Measurements from ENCODE around the gene C10orf53. TPM values are rescaled to one million over a fixed set of nuclear protein-coding genes. Genes with fewer than 3 reads are reported as not detected.

Gene C10orf53
- total and polyA plus RNA-seq, 2 experiments from 2014 or later: not detected

DNA sequence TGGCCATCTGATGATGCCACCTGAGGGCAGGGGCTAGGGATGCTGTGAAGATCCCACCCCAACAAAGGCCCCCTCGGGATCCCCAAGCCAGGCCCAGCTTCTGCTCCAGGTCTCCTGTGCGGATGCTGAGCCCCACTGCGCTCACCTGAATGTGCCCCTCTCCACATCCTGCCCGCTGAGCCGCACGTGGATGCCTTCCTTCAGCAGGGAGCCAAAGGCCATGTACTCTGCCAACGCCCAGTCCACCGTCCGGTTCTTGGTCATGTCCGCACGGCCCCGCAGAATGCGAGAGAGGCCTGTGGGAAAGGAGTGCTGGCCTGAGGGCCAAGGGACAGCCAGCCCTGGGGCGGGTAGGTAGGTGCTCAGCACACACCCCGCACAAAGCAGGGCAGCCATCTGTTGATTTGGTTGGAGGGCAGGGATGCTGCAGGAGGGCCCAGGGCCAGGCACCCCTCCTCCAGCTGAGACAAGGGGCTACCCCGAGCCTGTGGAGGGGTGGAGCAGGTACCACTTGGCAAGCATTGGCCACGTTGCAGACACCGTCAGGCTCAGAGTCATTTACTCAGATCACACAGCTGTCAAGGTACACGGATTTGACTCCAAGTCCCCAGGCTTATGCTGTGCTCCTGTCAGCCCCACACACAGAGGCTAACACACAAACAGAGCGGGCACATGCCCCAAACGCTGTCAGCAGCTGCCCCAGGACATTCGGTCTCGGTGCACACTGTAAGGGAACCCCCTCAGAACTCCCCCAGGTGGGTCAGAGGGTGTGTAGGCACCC lies 63.4 kb downstream of the C10orf53 start:
- Histone ChIP-seq H4K20me1 (ENCODE audit: insufficient read depth) (no peaks in the 10 kb centered on the region), H3K4me2 (ENCODE audit: unreplicated experiment) (no peak overlapping the region), H3K9me3 (ENCODE audit: low read depth) (no peaks in the 10 kb centered on the region), H2AFZ (no peak overlapping the region), H3K36me3 (ENCODE audit: low read depth) (no peaks in the 10 kb centered on the region), H3K4me3 (no peak overlapping the region), H3K27ac (no peak overlapping the region), H3K9ac (no peak overlapping the region), H3K27me3 (replicated peaks; ENCODE audit: insufficient read depth) (0 out of 2 replicates have a peak, but pooled peaks cover 7% of the 10 kb centered on the region), H3F3A (ENCODE audit: insufficient read depth) (no peaks in the 10 kb centered on the region), H3K79me2 (ENCODE audit: insufficient read depth) (no peaks in the 10 kb centered on the region), H3K9me2 (ENCODE audit: insufficient read depth) (no peaks in the 10 kb centered on the region), H3K4me1 (ENCODE audit: insufficient read depth) (no peaks in the 10 kb centered on the region)
- WGBS, 2 experiments (ENCODE audit: low coverage in 1 of 2, low lambda C conversion rate in 2 of 2, missing lambda C conversion rate in 2 of 2): 77 to 78% methylated on average over 19 to 21 of the region's 23 CpGs
- no peak for DNase-seq
- TF ChIP-seq EZH2phosphoT487 (IDR thresholded peaks at IDR 0.05; ENCODE audit: insufficient read depth, low read depth): no peak
- no peak for TF ChIP-seq EZH2 (IDR thresholded peaks at IDR 0.05; ENCODE audit: insufficient read depth, poor library complexity, severe bottlenecking)
- in situ Hi-C loops (cut with MboI): no loop called here

GRCh38 chr10:49743464-49744075 lies 64.1 kb downstream of the C10orf53 start:
- H3K9ac ChIP-seq: no peak overlapping the region
- H4K20me1 ChIP-seq (ENCODE audit: insufficient read depth): no peaks in the 10 kb centered on the region
- H3K9me3 ChIP-seq (ENCODE audit: low read depth): no peaks in the 10 kb centered on the region
- no peak overlapping the region for H3K4me3 ChIP-seq
- 0 out of 2 replicates have a peak, but pooled peaks cover 11% of the 10 kb centered on the region for H3K27me3 ChIP-seq (replicated peaks; ENCODE audit: insufficient read depth)
- no peak overlapping the region for H3K27ac ChIP-seq
- in situ Hi-C loops (cut with MboI): no loop called here
- H3K79me2 ChIP-seq (ENCODE audit: insufficient read depth): no peaks in the 10 kb centered on the region
- H2AFZ ChIP-seq: no peak overlapping the region
- 63 to 64% methylated on average over 18 to 19 of the region's 19 CpGs for WGBS, 2 experiments (ENCODE audit: low coverage in 1 of 2, low lambda C conversion rate in 2 of 2, missing lambda C conversion rate in 2 of 2)
- H3K4me1 ChIP-seq (ENCODE audit: insufficient read depth): no peaks in the 10 kb centered on the region
- no peaks in the 10 kb centered on the region for H3F3A ChIP-seq (ENCODE audit: insufficient read depth)
- H3K9me2 ChIP-seq (ENCODE audit: insufficient read depth): no peaks in the 10 kb centered on the region
- H3K4me2 ChIP-seq (ENCODE audit: unreplicated experiment): no peak overlapping the region
- no peak for DNase-seq
- TF ChIP-seq EZH2 (IDR thresholded peaks at IDR 0.05; ENCODE audit: insufficient read depth, poor library complexity, severe bottlenecking) (no peak), EZH2phosphoT487 (IDR thresholded peaks at IDR 0.05; ENCODE audit: insufficient read depth, low read depth) (no peak)
- no peaks in the 10 kb centered on the region for H3K36me3 ChIP-seq (ENCODE audit: low read depth)

GRCh38 chr10:49744091-49744685 lies 64.7 kb downstream of the C10orf53 start:
- WGBS, 2 experiments (ENCODE audit: low coverage in 1 of 2, low lambda C conversion rate in 2 of 2, missing lambda C conversion rate in 2 of 2): 18 to 54% methylated on average over 4 to 6 of the region's 6 CpGs
- H3K9ac ChIP-seq: no peak overlapping the region
- no peak overlapping the region for H2AFZ ChIP-seq
- no peak overlapping the region for H3K4me3 ChIP-seq
- no peaks in the 10 kb centered on the region for H3K9me2 ChIP-seq (ENCODE audit: insufficient read depth)
- no peaks in the 10 kb centered on the region for H3K36me3 ChIP-seq (ENCODE audit: low read depth)
- H3K27me3 ChIP-seq (replicated peaks; ENCODE audit: insufficient read depth): peaks cover 11% of the 10 kb centered on the region; the same call in 1 of the 2 replicates
- H3K27ac ChIP-seq: no peak overlapping the region
- no peaks in the 10 kb centered on the region for H3K79me2 ChIP-seq (ENCODE audit: insufficient read depth)
- no peaks in the 10 kb centered on the region for H3F3A ChIP-seq (ENCODE audit: insufficient read depth)
- no peaks in the 10 kb centered on the region for H3K9me3 ChIP-seq (ENCODE audit: low read depth)
- no peaks in the 10 kb centered on the region for H4K20me1 ChIP-seq (ENCODE audit: insufficient read depth)
- H3K4me2 ChIP-seq (ENCODE audit: unreplicated experiment): no peak overlapping the region
- TF ChIP-seq EZH2 (IDR thresholded peaks at IDR 0.05; ENCODE audit: insufficient read depth, poor library complexity, severe bottlenecking) (no peak), EZH2phosphoT487 (IDR thresholded peaks at IDR 0.05; ENCODE audit: insufficient read depth, low read depth) (no peak)
- in situ Hi-C loops (cut with MboI): no loop called here
- no peak for DNase-seq
- no peaks in the 10 kb centered on the region for H3K4me1 ChIP-seq (ENCODE audit: insufficient read depth)

GRCh38 chr10:49744924-49745605 lies 65.6 kb downstream of the C10orf53 start:
- Histone ChIP-seq H3K9me3 (ENCODE audit: low read depth) (no peaks in the 10 kb centered on the region), H3K4me1 (ENCODE audit: insufficient read depth) (no peaks in the 10 kb centered on the region), H3K9ac (no peak overlapping the region), H3K4me3 (no peak overlapping the region), H3K4me2 (ENCODE audit: unreplicated experiment) (no peak overlapping the region), H4K20me1 (ENCODE audit: insufficient read depth) (no peaks in the 10 kb centered on the region), H3K27me3 (replicated peaks; ENCODE audit: insufficient read depth) (peaks cover 12% of the 10 kb centered on the region; the same call in 1 of the 2 replicates), H3K79me2 (ENCODE audit: insufficient read depth) (no peaks in the 10 kb centered on the region), H2AFZ (no peak overlapping the region), H3F3A (ENCODE audit: insufficient read depth) (no peaks in the 10 kb centered on the region), H3K36me3 (ENCODE audit: low read depth) (no peaks in the 10 kb centered on the region), H3K27ac (no peak overlapping the region), H3K9me2 (ENCODE audit: insufficient read depth) (no peaks in the 10 kb centered on the region)
- WGBS, 2 experiments (ENCODE audit: low coverage in 1 of 2, low lambda C conversion rate in 2 of 2, missing lambda C conversion rate in 2 of 2): 60 to 61% methylated on average over 13 of the region's 13 CpGs
- no peak for DNase-seq
- TF ChIP-seq EZH2 (IDR thresholded peaks at IDR 0.05; ENCODE audit: insufficient read depth, poor library complexity, severe bottlenecking): no peak
- TF ChIP-seq EZH2phosphoT487 (IDR thresholded peaks at IDR 0.05; ENCODE audit: insufficient read depth, low read depth): no peak
- in situ Hi-C loops (cut with MboI): no loop called here

All from GM23248 (cell line).